Measurements from ENCODE around the gene TCAF1.

Gene TCAF1

DNA sequence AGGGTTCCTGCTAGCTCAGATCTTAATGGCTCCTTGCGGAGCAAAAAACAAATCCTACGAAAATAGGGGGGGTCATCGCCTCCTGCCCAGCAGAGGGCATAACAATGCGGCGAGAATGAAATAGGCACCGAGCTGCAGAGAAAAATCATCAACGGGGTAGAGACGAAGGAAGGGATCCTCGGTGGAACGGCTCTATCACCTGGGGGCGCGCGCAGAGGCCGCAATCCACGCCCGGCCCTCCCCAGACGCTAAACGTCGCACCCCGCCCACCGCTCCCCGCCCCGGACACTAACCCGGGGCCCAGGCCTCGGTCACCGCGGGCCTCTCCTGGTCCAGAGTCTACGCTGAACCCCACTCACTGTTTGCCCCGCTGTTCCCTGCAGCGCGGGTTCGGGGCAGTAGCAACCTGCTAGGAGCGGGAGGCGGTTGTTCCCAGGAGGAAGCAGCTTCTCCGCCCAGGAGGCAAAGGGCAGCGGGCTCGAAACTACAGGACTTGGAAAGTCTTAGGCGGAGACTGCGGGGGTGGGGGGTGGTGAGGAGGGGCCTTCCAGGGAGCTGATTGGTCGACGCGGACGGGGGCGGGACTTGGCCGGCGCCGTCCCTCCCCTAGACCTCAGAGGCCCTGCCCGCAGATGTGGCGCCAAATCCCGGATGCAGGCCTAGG, at the start of gene TCAF1:
Gene TCAF1 (minus strand): TSS at position 509 of the 664 bp plus-strand sequence. CDS start 25,568 bp downstream, outside the sequence.
- DNase-seq (ENCODE audit: low read depth), result peak; percentile 78

- DNase-seq (ENCODE audit: low read depth), result no peak
These were observed 46.8 kb upstream of the TCAF1 start for GRCh38 chr7:143948733-143949132.

DNA sequence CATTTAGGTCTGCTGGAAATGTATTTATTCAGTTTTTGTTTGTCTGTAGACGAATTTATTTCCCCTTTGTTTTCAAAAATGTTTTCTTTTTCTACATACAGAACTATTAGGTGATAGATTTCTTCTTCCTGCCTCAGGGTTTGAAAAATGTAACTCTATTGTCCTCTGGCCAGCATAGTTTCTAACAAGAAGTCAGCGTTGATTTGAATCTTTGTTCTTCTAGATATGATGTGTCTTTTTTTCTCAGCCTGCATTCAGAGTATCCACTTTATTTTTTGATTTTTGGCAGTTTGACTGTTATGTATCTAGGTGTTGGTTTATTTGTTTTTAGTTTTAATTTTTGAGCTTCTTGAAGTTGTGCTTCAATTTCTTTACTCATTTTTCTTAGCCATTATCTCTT, 45.1 kb upstream of the TCAF1 start:
- DNase-seq (ENCODE audit: low read depth), result no peak

DNA sequence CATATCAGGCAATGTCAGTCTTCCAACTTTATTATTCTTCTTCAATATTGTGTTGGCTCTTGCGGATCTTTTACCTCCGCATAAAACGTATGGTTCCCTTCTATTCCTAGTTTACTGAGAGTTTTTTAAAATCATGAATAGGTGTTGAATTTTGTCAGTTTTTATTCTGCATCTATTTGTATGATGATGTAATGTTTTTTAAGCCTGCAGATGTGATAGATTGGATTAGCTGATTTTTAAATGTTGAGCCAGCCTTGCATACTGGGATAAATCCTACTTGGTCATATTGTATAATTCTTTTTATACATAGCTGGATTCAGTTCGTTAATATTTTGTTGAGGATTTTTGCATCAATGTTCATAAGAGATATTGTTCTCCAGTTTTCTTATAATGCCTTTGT, 43.4 kb upstream of the TCAF1 start:
- DNase-seq (ENCODE audit: low read depth), result no peak

- DNase-seq (ENCODE audit: low read depth), result no peak
These were observed 36.6 kb upstream of the TCAF1 start for GRCh38 chr7:143938379-143939243.

GRCh38 chr7:143936087-143937009, 34.4 kb upstream of the TCAF1 start:
- DNase-seq (ENCODE audit: low read depth), result no peak

- no peak for DNase-seq (ENCODE audit: low read depth)
These were observed 32.8 kb upstream of the TCAF1 start, which contains the start of gene OR2F2 for GRCh38 chr7:143934526-143935325. TSS of gene OR2F2 (plus strand) at chr7:143935233. CDS start at chr7:143935233, 0 bp downstream.

GRCh38 chr7:143931739-143932138, 29.8 kb upstream of the TCAF1 start:
- DNase-seq (ENCODE audit: low read depth), result no peak

DNA sequence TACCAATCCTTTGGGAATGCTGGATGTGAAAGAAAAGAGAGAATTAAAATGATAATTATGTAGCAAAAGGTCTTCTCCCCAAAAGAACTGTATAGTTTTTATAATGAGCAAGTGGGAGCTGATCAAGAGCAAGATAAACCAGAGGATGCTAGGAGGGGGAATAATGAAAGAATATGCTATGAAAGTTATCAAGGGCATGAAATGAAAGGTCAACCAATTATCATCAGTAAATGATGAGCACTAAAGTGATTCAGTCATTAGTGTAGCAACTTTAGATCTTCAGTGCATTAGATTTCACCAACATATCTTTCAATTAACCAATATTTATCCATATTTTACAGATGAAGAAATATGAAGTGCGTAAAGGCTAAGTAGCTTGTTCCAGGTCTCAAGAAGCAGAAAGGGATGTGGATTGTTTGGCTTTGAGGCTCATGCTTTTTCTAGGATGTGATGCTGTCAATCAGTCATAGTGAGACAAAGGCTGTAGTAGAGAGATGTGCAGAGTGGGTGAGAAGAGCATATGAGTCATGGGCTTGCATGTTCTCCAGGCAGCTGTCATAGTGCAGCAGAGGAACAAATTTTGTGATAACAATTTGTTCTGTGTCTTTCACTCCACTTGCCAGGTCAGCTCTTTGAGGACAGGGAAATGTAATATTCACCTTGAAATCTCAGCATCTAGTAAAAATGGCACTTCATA, 27.4 kb upstream of the TCAF1 start:
- no peak for DNase-seq (ENCODE audit: low read depth)

GRCh38 chr7:143924851-143925250, 22.9 kb upstream of the TCAF1 start:
- DNase-seq (ENCODE audit: low read depth), result no peak

- no peak for DNase-seq (ENCODE audit: low read depth)
These were observed 13.1 kb upstream of the TCAF1 start for GRCh38 chr7:143914938-143915652.

- no peak for DNase-seq (ENCODE audit: low read depth)
These were observed 12.1 kb upstream of the TCAF1 start for GRCh38 chr7:143913945-143914615.

- DNase-seq (ENCODE audit: low read depth), result no peak
These were observed 8.7 kb upstream of the TCAF1 start for GRCh38 chr7:143910473-143911248.

- no peak for DNase-seq (ENCODE audit: low read depth)
These were observed 7.9 kb upstream of the TCAF1 start for GRCh38 chr7:143909863-143910262.

DNA sequence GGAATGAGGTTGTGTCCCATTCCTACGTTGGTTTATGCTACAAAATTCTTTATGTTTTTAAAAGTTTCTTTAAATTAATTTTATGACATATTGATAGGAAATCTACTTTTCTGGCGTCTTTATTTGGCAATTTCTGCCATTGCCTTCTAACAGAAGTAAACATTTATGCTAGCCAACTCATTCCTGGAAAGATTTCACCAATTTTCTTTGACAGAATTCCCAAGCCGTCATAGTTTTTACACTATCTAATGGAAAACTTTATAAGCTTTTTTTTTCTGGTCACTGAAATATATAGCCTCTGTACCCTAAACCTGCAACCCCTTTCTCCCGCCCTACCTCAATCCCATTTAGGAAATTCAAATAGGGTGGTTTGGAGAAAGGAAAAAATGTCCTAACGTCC, 6.1 kb upstream of the TCAF1 start:
- no peak for DNase-seq (ENCODE audit: low read depth)

- DNase-seq (ENCODE audit: low read depth), result no peak
These were observed 4.9 kb upstream of the TCAF1 start for GRCh38 chr7:143906895-143907294.

DNA sequence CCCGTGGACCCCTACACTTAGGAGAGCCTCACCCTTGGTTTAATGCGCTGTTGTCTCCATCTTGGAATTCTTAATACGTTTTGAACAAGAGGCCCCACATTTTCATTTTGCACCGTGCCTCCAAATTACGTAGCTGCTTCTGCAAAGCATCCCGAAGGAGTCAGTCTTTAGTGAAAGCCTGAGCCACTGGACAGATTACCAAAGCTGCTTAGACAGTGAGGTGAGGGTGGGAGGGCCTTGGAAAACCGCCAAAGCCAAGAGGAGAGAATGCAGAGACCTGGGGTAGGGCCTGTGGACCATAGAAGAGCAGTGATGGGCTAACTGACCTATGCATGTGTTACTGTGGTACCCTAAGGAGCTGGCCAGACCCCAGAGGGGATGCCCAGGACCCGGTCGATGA, 4.2 kb upstream of the TCAF1 start:
- no peak for DNase-seq (ENCODE audit: low read depth)

DNA sequence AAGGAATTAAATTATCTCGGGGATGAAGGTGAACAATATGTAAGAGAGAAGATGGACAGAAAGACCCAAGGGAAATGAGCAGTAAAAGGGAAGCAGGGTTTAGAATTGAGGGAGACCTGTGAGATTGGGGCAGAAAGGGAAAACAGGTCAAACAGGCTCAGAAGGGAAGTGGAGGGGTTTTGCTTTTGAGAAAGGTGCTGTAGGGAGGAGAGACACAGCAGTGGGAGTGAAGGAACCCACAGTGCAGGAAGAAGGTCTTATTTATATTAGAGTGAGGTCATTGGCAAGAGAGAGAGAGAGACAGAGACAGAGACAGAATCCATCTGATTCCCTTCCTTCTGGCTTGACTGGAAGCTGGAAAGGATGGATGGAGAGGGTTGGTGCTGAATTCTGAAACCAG, 3.5 kb upstream of the TCAF1 start:
- DNase-seq (ENCODE audit: low read depth), result no peak
